ENCODE data around the gene PNPT1. TPM values are rescaled to one million over a fixed set of nuclear protein-coding genes. Genes with fewer than 3 reads are reported as not detected.
"Not testable (repeated sequence)": the region's sequence is repeated elsewhere in the genome, so short reads cannot be mapped to it uniquely, and the experiment has no call there.

The PNPT1 gene
- polyA plus RNA-seq, 1 donor, result 25.9 TPM

GRCh38 chr2:55692740-55693139 lies 904 bp downstream of the PNPT1 start:
- H3K27ac ChIP-seq (ENCODE audit: low read length), result peak overlapping the region; percentile 29
- WGBS (ENCODE audit: insufficient coverage, low lambda C conversion rate), result 10% methylated on average over 3 of the region's 5 CpGs

GRCh38 chr2:55672630-55673029 lies 21.0 kb downstream of the PNPT1 start:
- no peak overlapping the region for H3K27ac ChIP-seq (ENCODE audit: low read length)
- no CpG with 5 or more reads among the region's 3 CpGs for WGBS (ENCODE audit: insufficient coverage, low lambda C conversion rate)
- no peak for DNase-seq
- H3K4me3 ChIP-seq (ENCODE audit: low read length), result no peak overlapping the region
- H3K9me3 ChIP-seq (ENCODE audit: control insufficient read depth, low read depth, low read length), result no peaks in the 10 kb centered on the region
- H3K36me3 ChIP-seq (ENCODE audit: control insufficient read depth, insufficient read depth, low read length), result peaks cover 30% of the 10 kb centered on the region
- no peaks in the 10 kb centered on the region for H3K4me1 ChIP-seq (ENCODE audit: control insufficient read depth, insufficient read depth, low read length)
- H3K27me3 ChIP-seq (ENCODE audit: control insufficient read depth, insufficient read depth, low read length), result no peaks in the 10 kb centered on the region

More at GRCh38 chr2:55692740-55693139, 904 bp downstream of the PNPT1 start:
- H3K36me3 ChIP-seq (ENCODE audit: control insufficient read depth, insufficient read depth, low read length); H3K27me3 ChIP-seq (ENCODE audit: control insufficient read depth, insufficient read depth, low read length); H3K9me3 ChIP-seq (ENCODE audit: control insufficient read depth, low read depth, low read length); H3K4me1 ChIP-seq (ENCODE audit: control insufficient read depth, insufficient read depth, low read length): not testable (repeated sequence)
- DNase-seq, result peak in 1 of 2 donors; percentile 45
- H3K4me3 ChIP-seq (ENCODE audit: low read length), result peak overlapping the region; percentile 72

GRCh38 chr2:55668956-55669355 lies 24.7 kb downstream of the PNPT1 start:
- Histone ChIP-seq H3K27ac (ENCODE audit: low read length) (no peak overlapping the region), H3K9me3 (ENCODE audit: control insufficient read depth, low read depth, low read length) (no peaks in the 10 kb centered on the region), H3K36me3 (ENCODE audit: control insufficient read depth, insufficient read depth, low read length) (peaks cover 34% of the 10 kb centered on the region), H3K27me3 (ENCODE audit: control insufficient read depth, insufficient read depth, low read length) (no peaks in the 10 kb centered on the region), H3K4me3 (ENCODE audit: low read length) (no peak overlapping the region), H3K4me1 (ENCODE audit: control insufficient read depth, insufficient read depth, low read length) (no peaks in the 10 kb centered on the region)
- DNase-seq, result no peak

- peaks cover 33% of the 10 kb centered on the region for H3K36me3 ChIP-seq (ENCODE audit: control insufficient read depth, insufficient read depth, low read length)
These were observed 40.4 kb downstream of the PNPT1 start for GRCh38 chr2:55653255-55653654.

GRCh38 chr2:55649211-55649610 lies 44.4 kb downstream of the PNPT1 start:
- Histone ChIP-seq H3K36me3 (ENCODE audit: control insufficient read depth, insufficient read depth, low read length) (peaks cover 34% of the 10 kb centered on the region), H3K27ac (ENCODE audit: low read length) (no peak overlapping the region), H3K4me3 (ENCODE audit: low read length) (no peak overlapping the region), H3K4me1 (ENCODE audit: control insufficient read depth, insufficient read depth, low read length) (no peaks in the 10 kb centered on the region), H3K27me3 (ENCODE audit: control insufficient read depth, insufficient read depth, low read length) (no peaks in the 10 kb centered on the region), H3K9me3 (ENCODE audit: control insufficient read depth, low read depth, low read length) (no peaks in the 10 kb centered on the region)
- no peak for DNase-seq
- WGBS (ENCODE audit: insufficient coverage, low lambda C conversion rate), result no CpG with 5 or more reads among the region's 1 CpG

More at GRCh38 chr2:55653255-55653654, 40.4 kb downstream of the PNPT1 start:
- 100% methylated on average over 2 of the region's 2 CpGs for WGBS (ENCODE audit: insufficient coverage, low lambda C conversion rate)
- H3K27ac ChIP-seq (ENCODE audit: low read length), result no peak overlapping the region
- H3K4me1 ChIP-seq (ENCODE audit: control insufficient read depth, insufficient read depth, low read length), result no peaks in the 10 kb centered on the region
- no peak overlapping the region for H3K4me3 ChIP-seq (ENCODE audit: low read length)
- H3K9me3 ChIP-seq (ENCODE audit: control insufficient read depth, low read depth, low read length), result no peaks in the 10 kb centered on the region
- no peaks in the 10 kb centered on the region for H3K27me3 ChIP-seq (ENCODE audit: control insufficient read depth, insufficient read depth, low read length)
- DNase-seq, result no peak

GRCh38 chr2:55636831-55637230 lies 56.8 kb downstream of the PNPT1 start:
- Histone ChIP-seq H3K4me1 (ENCODE audit: control insufficient read depth, insufficient read depth, low read length) (no peaks in the 10 kb centered on the region), H3K27me3 (ENCODE audit: control insufficient read depth, insufficient read depth, low read length) (no peaks in the 10 kb centered on the region), H3K27ac (ENCODE audit: low read length) (no peak overlapping the region), H3K36me3 (ENCODE audit: control insufficient read depth, insufficient read depth, low read length) (peaks cover 31% of the 10 kb centered on the region), H3K9me3 (ENCODE audit: control insufficient read depth, low read depth, low read length) (no peaks in the 10 kb centered on the region), H3K4me3 (ENCODE audit: low read length) (no peak overlapping the region)
- no peak for DNase-seq
- no CpG with 5 or more reads among the region's 3 CpGs for WGBS (ENCODE audit: insufficient coverage, low lambda C conversion rate)

GRCh38 chr2:55628931-55629330 lies 64.7 kb downstream of the PNPT1 start:
- WGBS (ENCODE audit: insufficient coverage, low lambda C conversion rate), result no CpG with 5 or more reads among the region's 2 CpGs
- no peaks in the 10 kb centered on the region for H3K4me1 ChIP-seq (ENCODE audit: control insufficient read depth, insufficient read depth, low read length)

GRCh38 chr2:55627915-55628314 lies 65.7 kb downstream of the PNPT1 start:
- H3K27ac ChIP-seq (ENCODE audit: low read length), result no peak overlapping the region
- H3K27me3 ChIP-seq (ENCODE audit: control insufficient read depth, insufficient read depth, low read length), result no peaks in the 10 kb centered on the region
- 100% methylated on average over 1 of the region's 1 CpG for WGBS (ENCODE audit: insufficient coverage, low lambda C conversion rate)

More at GRCh38 chr2:55628931-55629330, 64.7 kb downstream of the PNPT1 start:
- H3K36me3 ChIP-seq (ENCODE audit: control insufficient read depth, insufficient read depth, low read length), result peaks cover 6% of the 10 kb centered on the region
- H3K4me3 ChIP-seq (ENCODE audit: low read length), result no peak overlapping the region
- DNase-seq, result no peak
- H3K27ac ChIP-seq (ENCODE audit: low read length), result no peak overlapping the region
- H3K9me3 ChIP-seq (ENCODE audit: control insufficient read depth, low read depth, low read length), result no peaks in the 10 kb centered on the region
- no peaks in the 10 kb centered on the region for H3K27me3 ChIP-seq (ENCODE audit: control insufficient read depth, insufficient read depth, low read length)

GRCh38 chr2:55621802-55622201 lies 71.8 kb downstream of the PNPT1 start:
- Histone ChIP-seq H3K9me3 (ENCODE audit: control insufficient read depth, low read depth, low read length) (no peaks in the 10 kb centered on the region), H3K27me3 (ENCODE audit: control insufficient read depth, insufficient read depth, low read length) (no peaks in the 10 kb centered on the region), H3K36me3 (ENCODE audit: control insufficient read depth, insufficient read depth, low read length) (peaks cover 7% of the 10 kb centered on the region), H3K27ac (ENCODE audit: low read length) (no peak overlapping the region), H3K4me3 (ENCODE audit: low read length) (no peak overlapping the region), H3K4me1 (ENCODE audit: control insufficient read depth, insufficient read depth, low read length) (peaks cover 8% of the 10 kb centered on the region)
- no peak for DNase-seq
- WGBS (ENCODE audit: insufficient coverage, low lambda C conversion rate), result no CpG with 5 or more reads among the region's 7 CpGs

More at GRCh38 chr2:55627915-55628314, 65.7 kb downstream of the PNPT1 start:
- Histone ChIP-seq H3K4me3 (ENCODE audit: low read length) (no peak overlapping the region), H3K36me3 (ENCODE audit: control insufficient read depth, insufficient read depth, low read length) (peaks cover 4% of the 10 kb centered on the region), H3K4me1 (ENCODE audit: control insufficient read depth, insufficient read depth, low read length) (no peaks in the 10 kb centered on the region), H3K9me3 (ENCODE audit: control insufficient read depth, low read depth, low read length) (no peaks in the 10 kb centered on the region)
- no peak for DNase-seq

- H3K9me3 ChIP-seq (ENCODE audit: control insufficient read depth, low read depth, low read length), result no peaks in the 10 kb centered on the region
- no peak overlapping the region for H3K4me3 ChIP-seq (ENCODE audit: low read length)
- no peak for DNase-seq
- H3K4me1 ChIP-seq (ENCODE audit: control insufficient read depth, insufficient read depth, low read length), result peaks cover 8% of the 10 kb centered on the region
- H3K27me3 ChIP-seq (ENCODE audit: control insufficient read depth, insufficient read depth, low read length), result no peaks in the 10 kb centered on the region
- WGBS (ENCODE audit: insufficient coverage, low lambda C conversion rate), result no CpG with 5 or more reads among the region's 3 CpGs
- H3K27ac ChIP-seq (ENCODE audit: low read length), result no peak overlapping the region
- peaks cover 7% of the 10 kb centered on the region for H3K36me3 ChIP-seq (ENCODE audit: control insufficient read depth, insufficient read depth, low read length)
These were observed 73.4 kb downstream of the PNPT1 start for GRCh38 chr2:55620123-55620779.
